ENCODE results near the gene PRDM13. TPM values are rescaled to one million over a fixed set of nuclear protein-coding genes. Genes with fewer than 3 reads are reported as not detected.
A peak's percentile ranks its signal among the peaks of the same experiment; 100 is the strongest.
"Not testable (repeated sequence)": the region's sequence is repeated elsewhere in the genome, so short reads cannot be mapped to it uniquely, and the experiment has no call there.

PRDM13 gene
- total RNA-seq, 1 donor from 2014 or later, result not detected

- DNase-seq (ENCODE audit: low spot score in 2 of 2, unreplicated experiment in 2 of 2), result no peak
- Mint-ChIP-seq H3K9me3 (no peaks in the 10 kb centered on the region), H3K27ac (no peak overlapping the region), H3K4me1 (peaks cover 9% of the 10 kb centered on the region), H3K4me3 (peak overlapping the region; percentile 71), H3K36me3 (no peaks in the 10 kb centered on the region), H3K27me3 (ENCODE audit: low read depth) (peaks cover 90% of the 10 kb centered on the region)
- TF ChIP-seq CTCF (IDR thresholded peaks at IDR 0.05; ENCODE audit: unreplicated experiment), result no peak
These were observed 17.4 kb upstream of the PRDM13 start for GRCh38 chr6:99589290-99589672.

GRCh38 chr6:99589907-99590493 lies 16.6 kb upstream of the PRDM13 start:
- DNase-seq (ENCODE audit: low spot score in 2 of 2, unreplicated experiment in 2 of 2), result no peak

GRCh38 chr6:99590728-99591672 lies 15.6 kb upstream of the PRDM13 start:
- no peak overlapping the region for H3K4me3 Mint-ChIP-seq
- H3K9me3 Mint-ChIP-seq, result peaks cover 5% of the 10 kb centered on the region
- TF ChIP-seq CTCF (IDR thresholded peaks at IDR 0.05; ENCODE audit: unreplicated experiment), result no peak
- H3K4me1 Mint-ChIP-seq, result peaks cover 9% of the 10 kb centered on the region
- no peak overlapping the region for H3K27ac Mint-ChIP-seq
- peaks cover 90% of the 10 kb centered on the region for H3K27me3 Mint-ChIP-seq (ENCODE audit: low read depth)
- DNase-seq (ENCODE audit: low spot score in 2 of 2, unreplicated experiment in 2 of 2), result no peak
- H3K36me3 Mint-ChIP-seq, result no peaks in the 10 kb centered on the region

More at GRCh38 chr6:99589907-99590493, 16.6 kb upstream of the PRDM13 start:
- Mint-ChIP-seq H3K4me3 (peak overlapping the region; percentile 26), H3K9me3 (no peaks in the 10 kb centered on the region), H3K4me1 (peaks cover 9% of the 10 kb centered on the region), H3K36me3 (no peaks in the 10 kb centered on the region), H3K27me3 (ENCODE audit: low read depth) (peaks cover 90% of the 10 kb centered on the region), H3K27ac (no peak overlapping the region)
- no peak for TF ChIP-seq CTCF (IDR thresholded peaks at IDR 0.05; ENCODE audit: unreplicated experiment)

- H3K36me3 Mint-ChIP-seq, result no peaks in the 10 kb centered on the region
- H3K27ac Mint-ChIP-seq, result no peak overlapping the region
- no peak for TF ChIP-seq CTCF (IDR thresholded peaks at IDR 0.05; ENCODE audit: unreplicated experiment)
- no peak overlapping the region for H3K4me3 Mint-ChIP-seq
- peaks cover 94% of the 10 kb centered on the region for H3K27me3 Mint-ChIP-seq (ENCODE audit: low read depth)
- DNase-seq (ENCODE audit: low spot score in 2 of 2, unreplicated experiment in 2 of 2), result no peak
- H3K4me1 Mint-ChIP-seq, result peaks cover 9% of the 10 kb centered on the region
- H3K9me3 Mint-ChIP-seq, result peaks cover 5% of the 10 kb centered on the region
These were observed 14.8 kb upstream of the PRDM13 start for GRCh38 chr6:99591673-99592364.

GRCh38 chr6:99592900-99593299 lies 13.7 kb upstream of the PRDM13 start:
- H3K27ac Mint-ChIP-seq, result no peak overlapping the region
- no peak for DNase-seq (ENCODE audit: low spot score in 2 of 2, unreplicated experiment in 2 of 2)
- TF ChIP-seq CTCF (IDR thresholded peaks at IDR 0.05; ENCODE audit: unreplicated experiment), result no peak
- H3K4me1 Mint-ChIP-seq, result peaks cover 9% of the 10 kb centered on the region
- no peak overlapping the region for H3K4me3 Mint-ChIP-seq
- H3K36me3 Mint-ChIP-seq, result no peaks in the 10 kb centered on the region
- H3K27me3 Mint-ChIP-seq (ENCODE audit: low read depth), result peaks cover 98% of the 10 kb centered on the region
- peaks cover 5% of the 10 kb centered on the region for H3K9me3 Mint-ChIP-seq

GRCh38 chr6:99594696-99595095 lies 11.9 kb upstream of the PRDM13 start:
- not testable (repeated sequence) for H3K36me3 Mint-ChIP-seq; H3K27ac Mint-ChIP-seq; H3K4me3 Mint-ChIP-seq; H3K4me1 Mint-ChIP-seq; H3K9me3 Mint-ChIP-seq; DNase-seq (ENCODE audit: low spot score in 2 of 2, unreplicated experiment in 2 of 2)
- peaks cover 97% of the 10 kb centered on the region for H3K27me3 Mint-ChIP-seq (ENCODE audit: low read depth)

Data from mesothelial cell of epicardium (in vitro differentiated cells).